ENCODE data around the gene USP6NL. TPM values are rescaled to one million over a fixed set of nuclear protein-coding genes. Genes with fewer than 3 reads are reported as not detected.

USP6NL gene
- total RNA-seq, 1 donor from 2014 or later = 13.3 TPM

DNA sequence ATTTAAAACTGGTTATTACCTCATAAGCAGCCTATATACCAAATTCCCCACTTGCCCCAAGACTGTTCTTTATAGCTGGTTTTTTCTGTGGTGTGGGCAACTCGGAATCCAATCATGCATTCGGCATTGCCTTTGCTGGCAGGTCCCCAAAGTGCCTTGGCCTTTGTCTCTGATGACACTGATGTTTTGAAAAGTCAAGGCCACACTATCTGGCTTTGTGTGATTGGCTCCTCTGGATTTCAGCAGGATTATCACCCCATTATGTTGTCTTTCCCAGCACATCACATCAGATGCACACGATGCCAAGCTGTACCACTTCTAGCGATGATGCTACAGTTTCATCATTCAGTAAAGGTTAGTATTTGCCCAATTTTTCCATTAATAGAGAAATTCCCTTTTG, 97.7 kb downstream of the USP6NL start:
- no peak overlapping the region for H3K27ac Mint-ChIP-seq (ENCODE audit: unreplicated experiment)
- H3K9me3 Mint-ChIP-seq (ENCODE audit: unreplicated experiment) = no peaks in the 10 kb centered on the region
- no peak for DNase-seq
- no peak overlapping the region for H3K4me3 Mint-ChIP-seq (ENCODE audit: unreplicated experiment)
- no peaks in the 10 kb centered on the region for H3K36me3 Mint-ChIP-seq (ENCODE audit: unreplicated experiment)
- TF ChIP-seq, protein P1, sequence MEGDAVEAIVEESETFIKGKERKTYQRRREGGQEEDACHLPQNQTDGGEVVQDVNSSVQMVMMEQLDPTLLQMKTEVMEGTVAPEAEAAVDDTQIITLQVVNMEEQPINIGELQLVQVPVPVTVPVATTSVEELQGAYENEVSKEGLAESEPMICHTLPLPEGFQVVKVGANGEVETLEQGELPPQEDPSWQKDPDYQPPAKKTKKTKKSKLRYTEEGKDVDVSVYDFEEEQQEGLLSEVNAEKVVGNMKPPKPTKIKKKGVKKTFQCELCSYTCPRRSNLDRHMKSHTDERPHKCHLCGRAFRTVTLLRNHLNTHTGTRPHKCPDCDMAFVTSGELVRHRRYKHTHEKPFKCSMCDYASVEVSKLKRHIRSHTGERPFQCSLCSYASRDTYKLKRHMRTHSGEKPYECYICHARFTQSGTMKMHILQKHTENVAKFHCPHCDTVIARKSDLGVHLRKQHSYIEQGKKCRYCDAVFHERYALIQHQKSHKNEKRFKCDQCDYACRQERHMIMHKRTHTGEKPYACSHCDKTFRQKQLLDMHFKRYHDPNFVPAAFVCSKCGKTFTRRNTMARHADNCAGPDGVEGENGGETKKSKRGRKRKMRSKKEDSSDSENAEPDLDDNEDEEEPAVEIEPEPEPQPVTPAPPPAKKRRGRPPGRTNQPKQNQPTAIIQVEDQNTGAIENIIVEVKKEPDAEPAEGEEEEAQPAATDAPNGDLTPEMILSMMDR (IDR thresholded peaks at IDR 0.05; ENCODE audit: partially characterized antibody, unreplicated experiment) = no peak
- peaks cover 2% of the 10 kb centered on the region for H3K27me3 Mint-ChIP-seq (ENCODE audit: unreplicated experiment)
- peaks cover 5% of the 10 kb centered on the region for H3K4me1 Mint-ChIP-seq (ENCODE audit: low read depth, unreplicated experiment)

DNA sequence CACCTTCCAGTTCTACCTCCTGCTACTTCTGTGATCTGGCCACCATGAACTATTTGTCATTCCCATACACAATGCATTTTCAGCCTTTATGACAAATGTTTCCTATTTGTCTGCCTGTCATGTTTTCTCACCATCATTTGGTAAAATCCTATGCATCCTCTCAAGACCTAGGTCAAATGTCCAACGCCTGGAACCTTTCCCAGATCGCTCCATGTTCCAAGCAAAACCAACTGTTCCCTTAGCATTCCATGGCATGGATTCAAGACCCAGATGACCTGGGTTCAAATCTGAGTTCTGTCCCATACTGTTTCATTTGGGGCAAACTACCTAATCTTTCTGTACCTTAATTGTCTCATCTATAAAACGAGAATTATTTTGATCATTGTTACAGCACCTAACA, 98.9 kb downstream of the USP6NL start:
- no peak overlapping the region for H3K27ac Mint-ChIP-seq (ENCODE audit: unreplicated experiment)
- no peak for DNase-seq
- H3K36me3 Mint-ChIP-seq (ENCODE audit: unreplicated experiment) = no peaks in the 10 kb centered on the region
- peaks cover 5% of the 10 kb centered on the region for H3K4me1 Mint-ChIP-seq (ENCODE audit: low read depth, unreplicated experiment)
- no peaks in the 10 kb centered on the region for H3K9me3 Mint-ChIP-seq (ENCODE audit: unreplicated experiment)
- H3K27me3 Mint-ChIP-seq (ENCODE audit: unreplicated experiment) = peaks cover 2% of the 10 kb centered on the region
- TF ChIP-seq, protein P1 (IDR thresholded peaks at IDR 0.05; ENCODE audit: partially characterized antibody, unreplicated experiment) = no peak
- H3K4me3 Mint-ChIP-seq (ENCODE audit: unreplicated experiment) = no peak overlapping the region

DNA sequence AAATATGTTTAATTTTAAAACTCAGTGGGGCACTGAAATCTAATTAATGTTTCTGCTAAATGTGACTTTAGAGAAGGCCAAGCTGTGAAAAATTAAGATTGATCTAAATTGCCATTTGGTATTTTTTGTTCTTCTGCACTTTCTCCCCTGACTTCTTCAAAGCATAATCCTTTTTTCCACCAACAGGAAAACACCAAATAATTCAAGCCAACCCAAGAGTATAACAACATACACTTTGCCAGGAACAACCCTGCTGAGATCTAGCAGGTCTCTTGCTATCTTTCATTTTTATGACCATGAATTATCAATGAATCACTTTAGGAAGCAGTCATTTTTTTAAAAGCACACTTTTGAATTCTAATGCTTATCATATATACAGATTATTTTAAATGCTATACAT, 100.1 kb downstream of the USP6NL start:
- H3K9me3 Mint-ChIP-seq (ENCODE audit: unreplicated experiment) = no peaks in the 10 kb centered on the region
- H3K4me3 Mint-ChIP-seq (ENCODE audit: unreplicated experiment) = no peak overlapping the region
- TF ChIP-seq, protein P1 (IDR thresholded peaks at IDR 0.05; ENCODE audit: partially characterized antibody, unreplicated experiment) = no peak
- peaks cover 5% of the 10 kb centered on the region for H3K4me1 Mint-ChIP-seq (ENCODE audit: low read depth, unreplicated experiment)
- H3K27me3 Mint-ChIP-seq (ENCODE audit: unreplicated experiment) = peaks cover 2% of the 10 kb centered on the region
- no peak overlapping the region for H3K27ac Mint-ChIP-seq (ENCODE audit: unreplicated experiment)
- DNase-seq = no peak
- H3K36me3 Mint-ChIP-seq (ENCODE audit: unreplicated experiment) = no peaks in the 10 kb centered on the region

DNA sequence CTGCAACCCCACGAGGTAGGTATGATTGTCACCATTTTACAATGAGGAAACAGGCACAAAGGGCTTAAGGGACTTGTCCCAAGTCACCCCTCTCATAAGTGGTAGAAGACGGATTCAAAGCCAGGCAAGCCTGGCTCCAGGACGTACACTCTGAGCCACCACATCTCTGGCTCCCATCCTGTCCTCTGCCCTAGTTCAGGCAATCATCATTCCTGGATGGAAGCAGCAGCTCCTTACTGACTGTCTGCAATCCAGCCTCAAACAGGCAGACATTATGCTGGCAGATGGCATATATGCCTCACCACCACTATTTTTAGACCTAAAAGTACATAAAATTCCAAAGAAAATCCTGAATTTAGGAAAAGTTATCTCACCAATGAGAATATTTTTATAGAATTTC, 100.7 kb downstream of the USP6NL start:
- DNase-seq = no peak
- H3K4me3 Mint-ChIP-seq (ENCODE audit: unreplicated experiment) = no peak overlapping the region
- H3K9me3 Mint-ChIP-seq (ENCODE audit: unreplicated experiment) = no peaks in the 10 kb centered on the region
- H3K36me3 Mint-ChIP-seq (ENCODE audit: unreplicated experiment) = no peaks in the 10 kb centered on the region
- TF ChIP-seq, protein P1 (IDR thresholded peaks at IDR 0.05; ENCODE audit: partially characterized antibody, unreplicated experiment) = no peak
- H3K27me3 Mint-ChIP-seq (ENCODE audit: unreplicated experiment) = peaks cover 2% of the 10 kb centered on the region
- peaks cover 5% of the 10 kb centered on the region for H3K4me1 Mint-ChIP-seq (ENCODE audit: low read depth, unreplicated experiment)
- no peak overlapping the region for H3K27ac Mint-ChIP-seq (ENCODE audit: unreplicated experiment)

DNA sequence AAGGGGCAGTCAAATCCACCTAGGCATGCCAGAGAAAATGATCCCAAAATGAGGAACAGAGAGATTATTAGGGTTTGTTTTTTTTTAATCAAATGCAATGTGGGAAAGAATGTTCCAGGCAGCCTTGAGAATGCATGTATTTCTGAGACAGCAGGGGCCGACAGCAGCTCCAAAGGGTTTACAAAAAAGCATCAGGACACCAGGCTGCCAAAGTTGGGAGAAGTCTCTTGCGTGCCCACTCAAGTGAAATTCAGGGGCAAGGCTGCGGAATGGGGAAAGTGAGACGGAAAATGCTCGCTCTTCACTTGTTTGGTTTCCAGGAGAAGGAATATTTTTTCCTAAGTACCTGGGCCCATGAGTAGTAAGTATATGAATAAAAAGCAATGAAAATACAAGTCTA, 101.2 kb downstream of the USP6NL start:
- H3K9me3 Mint-ChIP-seq (ENCODE audit: unreplicated experiment) = no peaks in the 10 kb centered on the region
- TF ChIP-seq, protein P1 (IDR thresholded peaks at IDR 0.05; ENCODE audit: partially characterized antibody, unreplicated experiment) = no peak
- peaks cover 5% of the 10 kb centered on the region for H3K4me1 Mint-ChIP-seq (ENCODE audit: low read depth, unreplicated experiment)
- DNase-seq = no peak
- no peak overlapping the region for H3K4me3 Mint-ChIP-seq (ENCODE audit: unreplicated experiment)
- no peaks in the 10 kb centered on the region for H3K36me3 Mint-ChIP-seq (ENCODE audit: unreplicated experiment)
- no peak overlapping the region for H3K27ac Mint-ChIP-seq (ENCODE audit: unreplicated experiment)
- H3K27me3 Mint-ChIP-seq (ENCODE audit: unreplicated experiment) = peaks cover 2% of the 10 kb centered on the region

Data from glutamatergic neuron (in vitro differentiated cells).